ENCODE data around the gene HOXD10.

Gene HOXD10

DNA sequence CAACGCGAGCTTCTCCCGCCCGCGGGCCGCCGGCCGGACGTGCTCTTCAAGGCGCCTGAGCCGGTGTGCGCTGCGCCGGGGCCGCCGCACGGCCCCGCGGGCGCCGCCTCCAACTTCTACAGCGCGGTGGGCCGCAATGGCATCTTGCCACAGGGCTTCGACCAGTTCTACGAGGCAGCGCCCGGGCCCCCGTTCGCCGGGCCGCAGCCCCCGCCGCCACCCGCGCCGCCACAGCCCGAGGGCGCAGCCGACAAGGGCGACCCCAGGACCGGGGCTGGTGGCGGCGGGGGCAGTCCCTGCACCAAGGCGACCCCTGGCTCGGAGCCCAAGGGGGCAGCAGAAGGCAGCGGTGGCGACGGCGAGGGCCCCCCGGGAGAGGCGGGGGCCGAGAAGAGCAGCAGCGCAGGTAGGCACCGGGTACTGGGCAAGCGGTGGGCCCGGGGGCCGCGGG is 8.8 kb upstream of the HOXD10 start:
- no peak for ATAC-seq
- TF ChIP-seq TOX (CRISPR knock-in tag; IDR thresholded peaks at IDR 0.05; ENCODE audit: borderline replicate concordance) (no peak), PPARA (CRISPR knock-in tag; IDR thresholded peaks at IDR 0.05; ENCODE audit: borderline replicate concordance) (no peak), ZC3H10 (CRISPR knock-in tag; IDR thresholded peaks at IDR 0.05) (no peak), BACH2 (CRISPR knock-in tag; IDR thresholded peaks at IDR 0.05; ENCODE audit: borderline replicate concordance) (no peak), GLIS3 (CRISPR knock-in tag; IDR thresholded peaks at IDR 0.05) (no peak)
- TF ChIP-seq, protein P1, sequence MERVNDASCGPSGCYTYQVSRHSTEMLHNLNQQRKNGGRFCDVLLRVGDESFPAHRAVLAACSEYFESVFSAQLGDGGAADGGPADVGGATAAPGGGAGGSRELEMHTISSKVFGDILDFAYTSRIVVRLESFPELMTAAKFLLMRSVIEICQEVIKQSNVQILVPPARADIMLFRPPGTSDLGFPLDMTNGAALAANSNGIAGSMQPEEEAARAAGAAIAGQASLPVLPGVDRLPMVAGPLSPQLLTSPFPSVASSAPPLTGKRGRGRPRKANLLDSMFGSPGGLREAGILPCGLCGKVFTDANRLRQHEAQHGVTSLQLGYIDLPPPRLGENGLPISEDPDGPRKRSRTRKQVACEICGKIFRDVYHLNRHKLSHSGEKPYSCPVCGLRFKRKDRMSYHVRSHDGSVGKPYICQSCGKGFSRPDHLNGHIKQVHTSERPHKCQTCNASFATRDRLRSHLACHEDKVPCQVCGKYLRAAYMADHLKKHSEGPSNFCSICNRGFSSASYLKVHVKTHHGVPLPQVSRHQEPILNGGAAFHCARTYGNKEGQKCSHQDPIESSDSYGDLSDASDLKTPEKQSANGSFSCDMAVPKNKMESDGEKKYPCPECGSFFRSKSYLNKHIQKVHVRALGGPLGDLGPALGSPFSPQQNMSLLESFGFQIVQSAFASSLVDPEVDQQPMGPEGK (CRISPR knock-in tag; IDR thresholded peaks at IDR 0.05; ENCODE audit: borderline replicate concordance): no peak

DNA sequence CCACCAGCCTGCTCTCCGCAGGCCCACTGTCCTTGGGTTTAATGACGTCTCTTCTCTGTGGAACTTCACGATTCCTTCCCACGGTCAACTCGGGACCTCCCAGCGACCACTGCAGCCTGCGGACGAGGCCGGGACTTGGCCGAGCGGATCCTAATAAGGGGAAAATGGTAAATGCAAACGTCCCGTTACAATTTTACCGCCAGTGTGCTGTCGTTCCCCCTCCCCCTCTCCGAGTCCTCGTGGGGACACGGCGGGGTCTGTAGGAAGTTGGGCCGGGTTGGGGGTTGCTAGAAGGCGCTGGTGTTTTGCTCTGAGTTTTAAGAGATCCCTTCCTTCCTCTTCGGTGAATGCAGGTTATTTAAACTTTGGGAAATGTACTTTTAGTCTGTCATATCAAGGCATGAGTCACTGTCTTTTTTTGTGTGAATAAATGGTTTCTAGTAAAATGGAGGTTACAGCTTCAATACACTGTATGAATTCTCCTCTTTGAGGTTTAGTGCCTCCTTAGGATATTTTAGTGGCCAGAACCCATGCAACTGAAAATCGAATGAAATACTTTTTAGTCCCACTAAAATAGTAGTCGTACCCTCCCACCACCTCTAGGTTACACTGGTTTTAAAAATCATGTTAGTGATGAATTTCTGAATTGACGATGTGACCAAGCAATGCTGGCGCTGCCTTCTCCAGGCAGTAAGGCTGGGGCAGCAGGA is 7.2 kb upstream of the HOXD10 start:
- TF ChIP-seq SNAI2 (CRISPR knock-in tag; IDR thresholded peaks at IDR 0.05): no peak
- no peak for TF ChIP-seq ZNF70 (CRISPR knock-in tag; IDR thresholded peaks at IDR 0.05)
- no peak for TF ChIP-seq ZNF8 (CRISPR knock-in tag; IDR thresholded peaks at IDR 0.05)
- TF ChIP-seq GLIS3 (CRISPR knock-in tag; IDR thresholded peaks at IDR 0.05): no peak
- no peak for TF ChIP-seq ZC3H10 (CRISPR knock-in tag; IDR thresholded peaks at IDR 0.05)
- TF ChIP-seq ZFP3 (CRISPR knock-in tag; IDR thresholded peaks at IDR 0.05): no peak
- no peak for TF ChIP-seq TOX (CRISPR knock-in tag; IDR thresholded peaks at IDR 0.05; ENCODE audit: borderline replicate concordance)
- TF ChIP-seq, protein P2, sequence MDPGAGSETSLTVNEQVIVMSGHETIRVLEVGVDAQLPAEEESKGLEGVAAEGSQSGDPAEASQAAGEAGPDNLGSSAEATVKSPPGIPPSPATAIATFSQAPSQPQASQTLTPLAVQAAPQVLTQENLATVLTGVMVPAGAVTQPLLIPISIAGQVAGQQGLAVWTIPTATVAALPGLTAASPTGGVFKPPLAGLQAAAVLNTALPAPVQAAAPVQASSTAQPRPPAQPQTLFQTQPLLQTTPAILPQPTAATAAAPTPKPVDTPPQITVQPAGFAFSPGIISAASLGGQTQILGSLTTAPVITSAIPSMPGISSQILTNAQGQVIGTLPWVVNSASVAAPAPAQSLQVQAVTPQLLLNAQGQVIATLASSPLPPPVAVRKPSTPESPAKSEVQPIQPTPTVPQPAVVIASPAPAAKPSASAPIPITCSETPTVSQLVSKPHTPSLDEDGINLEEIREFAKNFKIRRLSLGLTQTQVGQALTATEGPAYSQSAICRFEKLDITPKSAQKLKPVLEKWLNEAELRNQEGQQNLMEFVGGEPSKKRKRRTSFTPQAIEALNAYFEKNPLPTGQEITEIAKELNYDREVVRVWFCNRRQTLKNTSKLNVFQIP (CRISPR knock-in tag; IDR thresholded peaks at IDR 0.05; ENCODE audit: borderline replicate concordance, low read depth): no peak
- no peak for TF ChIP-seq ARNTL (CRISPR knock-in tag; IDR thresholded peaks at IDR 0.05; ENCODE audit: borderline replicate concordance, low read depth)
- TF ChIP-seq ISL1 (CRISPR knock-in tag; IDR thresholded peaks at IDR 0.05): no peak
- TF ChIP-seq RARB (CRISPR knock-in tag; IDR thresholded peaks at IDR 0.05): no peak
- TF ChIP-seq BACH2 (CRISPR knock-in tag; IDR thresholded peaks at IDR 0.05; ENCODE audit: borderline replicate concordance): no peak
- TF ChIP-seq, protein P3, sequence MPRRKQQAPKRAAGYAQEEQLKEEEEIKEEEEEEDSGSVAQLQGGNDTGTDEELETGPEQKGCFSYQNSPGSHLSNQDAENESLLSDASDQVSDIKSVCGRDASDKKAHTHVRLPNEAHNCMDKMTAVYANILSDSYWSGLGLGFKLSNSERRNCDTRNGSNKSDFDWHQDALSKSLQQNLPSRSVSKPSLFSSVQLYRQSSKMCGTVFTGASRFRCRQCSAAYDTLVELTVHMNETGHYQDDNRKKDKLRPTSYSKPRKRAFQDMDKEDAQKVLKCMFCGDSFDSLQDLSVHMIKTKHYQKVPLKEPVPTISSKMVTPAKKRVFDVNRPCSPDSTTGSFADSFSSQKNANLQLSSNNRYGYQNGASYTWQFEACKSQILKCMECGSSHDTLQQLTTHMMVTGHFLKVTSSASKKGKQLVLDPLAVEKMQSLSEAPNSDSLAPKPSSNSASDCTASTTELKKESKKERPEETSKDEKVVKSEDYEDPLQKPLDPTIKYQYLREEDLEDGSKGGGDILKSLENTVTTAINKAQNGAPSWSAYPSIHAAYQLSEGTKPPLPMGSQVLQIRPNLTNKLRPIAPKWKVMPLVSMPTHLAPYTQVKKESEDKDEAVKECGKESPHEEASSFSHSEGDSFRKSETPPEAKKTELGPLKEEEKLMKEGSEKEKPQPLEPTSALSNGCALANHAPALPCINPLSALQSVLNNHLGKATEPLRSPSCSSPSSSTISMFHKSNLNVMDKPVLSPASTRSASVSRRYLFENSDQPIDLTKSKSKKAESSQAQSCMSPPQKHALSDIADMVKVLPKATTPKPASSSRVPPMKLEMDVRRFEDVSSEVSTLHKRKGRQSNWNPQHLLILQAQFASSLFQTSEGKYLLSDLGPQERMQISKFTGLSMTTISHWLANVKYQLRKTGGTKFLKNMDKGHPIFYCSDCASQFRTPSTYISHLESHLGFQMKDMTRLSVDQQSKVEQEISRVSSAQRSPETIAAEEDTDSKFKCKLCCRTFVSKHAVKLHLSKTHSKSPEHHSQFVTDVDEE (CRISPR knock-in tag; IDR thresholded peaks at IDR 0.05): no peak
- TF ChIP-seq PPARA (CRISPR knock-in tag; IDR thresholded peaks at IDR 0.05; ENCODE audit: borderline replicate concordance): no peak
- TF ChIP-seq, protein P4, sequence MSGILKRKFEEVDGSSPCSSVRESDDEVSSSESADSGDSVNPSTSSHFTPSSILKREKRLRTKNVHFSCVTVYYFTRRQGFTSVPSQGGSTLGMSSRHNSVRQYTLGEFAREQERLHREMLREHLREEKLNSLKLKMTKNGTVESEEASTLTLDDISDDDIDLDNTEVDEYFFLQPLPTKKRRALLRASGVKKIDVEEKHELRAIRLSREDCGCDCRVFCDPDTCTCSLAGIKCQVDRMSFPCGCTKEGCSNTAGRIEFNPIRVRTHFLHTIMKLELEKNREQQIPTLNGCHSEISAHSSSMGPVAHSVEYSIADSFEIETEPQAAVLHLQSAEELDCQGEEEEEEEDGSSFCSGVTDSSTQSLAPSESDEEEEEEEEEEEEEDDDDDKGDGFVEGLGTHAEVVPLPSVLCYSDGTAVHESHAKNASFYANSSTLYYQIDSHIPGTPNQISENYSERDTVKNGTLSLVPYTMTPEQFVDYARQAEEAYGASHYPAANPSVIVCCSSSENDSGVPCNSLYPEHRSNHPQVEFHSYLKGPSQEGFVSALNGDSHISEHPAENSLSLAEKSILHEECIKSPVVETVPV (CRISPR knock-in tag; IDR thresholded peaks at IDR 0.05): no peak
- TF ChIP-seq CSDC2 (CRISPR knock-in tag; IDR thresholded peaks at IDR 0.05): no peak
- no peak for TF ChIP-seq ESRRG (CRISPR knock-in tag; IDR thresholded peaks at IDR 0.05)
- no peak for TF ChIP-seq ZNF565 (CRISPR knock-in tag; conservative IDR thresholded peaks at IDR 0.05; ENCODE audit: low read depth)

DNA sequence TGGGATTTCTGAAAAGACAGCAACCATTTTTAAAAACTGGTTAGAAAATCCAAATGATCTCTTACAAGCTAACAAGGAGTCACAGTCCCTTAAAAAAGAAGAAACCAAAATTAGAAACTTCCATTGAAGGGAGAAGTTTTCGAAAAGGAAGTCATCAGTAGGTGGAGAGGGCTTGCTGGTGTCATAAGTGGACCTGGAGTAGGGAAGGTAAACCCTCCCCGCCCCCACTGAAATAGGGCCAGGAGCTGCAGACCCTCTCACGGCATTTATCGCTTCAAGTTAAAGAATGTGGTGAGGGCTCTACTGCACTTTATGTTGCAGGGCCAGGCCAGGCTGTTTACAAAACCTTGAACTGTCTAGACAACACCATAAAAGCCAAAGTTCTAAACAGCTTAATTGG is 6.6 kb upstream of the HOXD10 start:
- no peak for ATAC-seq
- TF ChIP-seq ZNF8 (CRISPR knock-in tag; IDR thresholded peaks at IDR 0.05): no peak

More for the DNA sequence above, 7.2 kb upstream of the HOXD10 start:
- no peak for ATAC-seq
